Measurements from ENCODE around the gene PDE4B.

DNA sequence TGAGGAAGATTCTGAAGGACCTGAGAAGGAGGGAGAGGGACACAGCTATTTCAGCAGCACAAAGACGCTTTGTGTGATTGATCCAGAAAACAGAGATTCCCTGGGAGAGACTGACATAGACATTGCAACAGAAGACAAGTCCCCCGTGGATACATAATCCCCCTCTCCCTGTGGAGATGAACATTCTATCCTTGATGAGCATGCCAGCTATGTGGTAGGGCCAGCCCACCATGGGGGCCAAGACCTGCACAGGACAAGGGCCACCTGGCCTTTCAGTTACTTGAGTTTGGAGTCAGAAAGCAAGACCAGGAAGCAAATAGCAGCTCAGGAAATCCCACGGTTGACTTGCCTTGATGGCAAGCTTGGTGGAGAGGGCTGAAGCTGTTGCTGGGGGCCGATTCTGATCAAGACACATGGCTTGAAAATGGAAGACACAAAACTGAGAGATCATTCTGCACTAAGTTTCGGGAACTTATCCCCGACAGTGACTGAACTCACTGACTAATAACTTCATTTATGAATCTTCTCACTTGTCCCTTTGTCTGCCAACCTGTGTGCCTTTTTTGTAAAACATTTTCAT lies 579.9 kb downstream of the PDE4B start:
- TF ChIP-seq CTCF (IDR thresholded peaks at IDR 0.05) (no peak), POLR2AphosphoS5 (IDR thresholded peaks at IDR 0.05) (no peak)
